ENCODE data around the gene ZMYND11. TPM values are rescaled to one million over a fixed set of nuclear protein-coding genes. Genes with fewer than 3 reads are reported as not detected.

Gene ZMYND11
- total RNA-seq, 4 donors from 2014 or later: 55.6 to 95.1 (median 70.8) TPM

DNA sequence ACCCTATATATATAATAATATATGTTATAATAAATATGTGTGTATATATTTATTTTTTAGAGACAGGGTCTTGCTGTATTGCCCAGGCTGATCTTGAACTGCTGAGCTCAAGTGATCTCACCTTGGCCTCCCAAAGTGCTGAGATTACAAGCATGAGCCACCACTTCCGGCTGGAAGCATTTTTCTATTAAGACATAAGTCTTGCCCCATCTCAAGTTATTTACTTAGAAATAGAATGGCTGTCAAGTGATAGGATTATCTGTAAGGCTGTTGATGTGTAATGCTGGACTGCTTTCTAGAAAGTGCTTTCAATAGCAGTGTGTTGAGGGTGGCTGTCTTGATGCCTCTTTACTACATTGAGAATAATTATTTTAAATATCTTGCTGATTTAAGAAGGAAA lies 65.2 kb downstream of the ZMYND11 start:
- TF ChIP-seq CTCF (IDR thresholded peaks at IDR 0.05; ENCODE audit: low read depth): no peak

GRCh38 chr10:201328-201771 lies 66.1 kb downstream of the ZMYND11 start:
- TF ChIP-seq CTCF (IDR thresholded peaks at IDR 0.05; ENCODE audit: low read depth): no peak

- no peak for TF ChIP-seq CTCF (IDR thresholded peaks at IDR 0.05; ENCODE audit: low read depth)
These were observed 73.4 kb downstream of the ZMYND11 start for GRCh38 chr10:208616-209015.

GRCh38 chr10:209357-209756 lies 74.1 kb downstream of the ZMYND11 start:
- TF ChIP-seq CTCF (IDR thresholded peaks at IDR 0.05; ENCODE audit: low read depth): no peak

DNA sequence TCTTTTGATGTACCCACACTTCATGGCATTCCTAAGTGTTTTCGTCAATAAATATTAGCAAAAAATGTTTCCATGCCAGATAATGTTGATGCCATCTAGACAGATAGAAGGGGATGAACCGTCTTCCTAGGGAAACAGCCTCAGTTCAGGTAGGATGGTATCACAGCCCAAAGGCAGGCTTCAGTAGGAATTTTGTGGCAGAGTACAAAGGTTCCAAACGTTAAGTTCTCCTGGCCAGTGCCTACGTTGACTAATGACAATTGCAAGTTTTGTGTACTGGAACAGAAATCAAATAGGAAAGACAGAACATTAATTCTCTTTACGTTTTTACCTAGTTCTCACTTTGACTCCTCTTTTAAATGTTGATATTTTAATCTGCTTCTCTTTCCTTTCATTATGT lies 75.0 kb downstream of the ZMYND11 start:
- no peak for TF ChIP-seq CTCF (IDR thresholded peaks at IDR 0.05; ENCODE audit: low read depth)

DNA sequence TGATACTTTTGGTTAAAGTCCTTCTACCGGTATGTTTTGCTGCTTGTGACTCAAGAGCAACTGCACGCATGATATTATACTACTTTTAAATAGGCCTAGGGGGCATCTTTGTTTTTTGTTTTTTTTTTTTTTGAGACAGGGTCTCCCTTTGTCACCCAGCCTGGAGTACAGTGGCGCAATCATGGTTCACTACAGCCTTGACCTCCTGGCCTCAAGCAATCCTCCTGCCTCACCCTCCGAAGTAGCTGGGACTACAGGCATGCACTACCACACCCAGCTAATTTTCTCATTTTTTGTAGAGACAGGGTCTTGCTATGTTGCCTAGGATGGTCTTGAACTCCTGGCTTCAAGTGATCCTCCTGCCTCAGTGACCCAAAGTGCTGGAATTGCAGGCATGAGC lies 80.2 kb downstream of the ZMYND11 start:
- no peak for TF ChIP-seq CTCF (IDR thresholded peaks at IDR 0.05; ENCODE audit: low read depth)

DNA sequence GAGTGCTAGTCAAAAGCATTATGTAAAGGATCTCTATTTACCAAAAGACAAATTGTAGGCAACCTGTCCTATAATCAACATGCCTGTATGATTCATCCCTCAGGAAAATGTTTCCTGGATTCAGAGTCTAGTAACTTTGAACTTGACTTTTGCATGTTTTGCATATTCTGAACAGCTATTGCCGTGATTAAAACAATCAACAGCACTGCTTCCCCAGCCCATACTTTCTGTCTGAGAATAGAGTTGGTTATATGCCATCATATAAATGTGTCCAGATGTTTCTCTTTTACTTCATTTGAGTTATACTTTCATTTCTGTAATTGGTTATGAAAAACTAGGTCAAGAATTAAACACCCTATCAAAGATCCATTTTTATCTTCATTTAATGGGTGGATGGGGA lies 83.5 kb downstream of the ZMYND11 start:
- no peak for TF ChIP-seq CTCF (IDR thresholded peaks at IDR 0.05; ENCODE audit: low read depth)
